ENCODE data around the gene KLF11.

The KLF11 gene

DNA sequence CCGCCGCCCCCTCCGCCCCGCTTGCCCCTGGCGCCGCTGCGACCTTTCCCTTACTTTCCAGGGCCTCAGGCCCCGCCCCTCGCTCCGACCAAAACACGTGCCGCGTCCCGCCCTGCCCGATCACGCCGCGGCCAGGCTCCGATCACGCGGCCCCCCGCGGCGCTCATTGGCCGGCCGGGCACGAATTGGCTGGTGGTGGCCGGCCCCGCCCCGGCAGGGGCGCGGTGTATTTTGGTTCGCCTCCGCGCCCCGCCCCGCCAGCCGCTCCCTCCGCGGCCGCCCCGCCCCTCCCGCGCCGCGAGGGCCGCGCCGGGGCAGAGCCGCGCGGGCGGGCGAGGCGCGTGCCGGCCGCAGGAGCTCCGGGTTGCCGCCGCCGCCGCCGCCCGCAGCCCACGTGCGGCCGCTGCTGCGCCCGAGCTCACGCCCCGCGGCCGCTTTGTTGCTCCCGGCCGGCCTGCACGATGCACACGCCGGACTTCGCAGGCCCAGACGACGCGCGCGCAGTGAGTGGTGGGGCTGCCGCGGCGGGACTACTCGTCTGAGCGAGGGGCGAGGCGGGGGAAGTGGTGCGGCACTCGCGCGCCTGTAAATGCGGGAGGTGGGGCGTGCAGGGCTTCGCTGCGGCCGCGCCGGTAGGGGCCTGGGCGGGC is at the start of gene KLF11:
Gene KLF11 (plus strand): TSS at position 295 of the 650 bp plus-strand sequence. CDS start 167 bp downstream, at position 462.
- H3K36me3 ChIP-seq (ENCODE audit: control insufficient read depth, insufficient read depth, low read length) = no peaks in the 10 kb centered on the region
- no peak for TF ChIP-seq CTCF (IDR thresholded peaks at IDR 0.05; ENCODE audit: insufficient read depth, low read length, poor library complexity, severe bottlenecking)
- H3K27me3 ChIP-seq (replicated peaks; ENCODE audit: control insufficient read depth, insufficient read depth, low read length) = no peaks in the 10 kb centered on the region; the same call in 1 of the 2 replicates
- no peak within 1 kb of the TSS; the same call in 1 of the 2 replicates for H3K4me3 ChIP-seq (replicated peaks; ENCODE audit: low read depth, low read length)
- DNase-seq (ENCODE audit: extremely low read depth, insufficient read length) = peak; percentile 69

GRCh38 chr2:9994462-9994861 is 48.9 kb upstream of the KLF11 start:
- no peak for TF ChIP-seq CTCF (IDR thresholded peaks at IDR 0.05; ENCODE audit: insufficient read depth, low read length, poor library complexity, severe bottlenecking)
- Histone ChIP-seq H3K36me3 (ENCODE audit: control insufficient read depth, insufficient read depth, low read length) (no peaks in the 10 kb centered on the region), H3K4me3 (replicated peaks; ENCODE audit: low read depth, low read length) (no peak overlapping the region), H3K27me3 (replicated peaks; ENCODE audit: control insufficient read depth, insufficient read depth, low read length) (no peaks in the 10 kb centered on the region)
- DNase-seq (ENCODE audit: extremely low read depth, insufficient read length) = no peak

GRCh38 chr2:9995059-9995458 is 48.3 kb upstream of the KLF11 start:
- Histone ChIP-seq H3K4me3 (replicated peaks; ENCODE audit: low read depth, low read length) (no peak overlapping the region), H3K27me3 (replicated peaks; ENCODE audit: control insufficient read depth, insufficient read depth, low read length) (no peaks in the 10 kb centered on the region), H3K36me3 (ENCODE audit: control insufficient read depth, insufficient read depth, low read length) (no peaks in the 10 kb centered on the region)
- no peak for TF ChIP-seq CTCF (IDR thresholded peaks at IDR 0.05; ENCODE audit: insufficient read depth, low read length, poor library complexity, severe bottlenecking)
- no peak for DNase-seq (ENCODE audit: extremely low read depth, insufficient read length)

DNA sequence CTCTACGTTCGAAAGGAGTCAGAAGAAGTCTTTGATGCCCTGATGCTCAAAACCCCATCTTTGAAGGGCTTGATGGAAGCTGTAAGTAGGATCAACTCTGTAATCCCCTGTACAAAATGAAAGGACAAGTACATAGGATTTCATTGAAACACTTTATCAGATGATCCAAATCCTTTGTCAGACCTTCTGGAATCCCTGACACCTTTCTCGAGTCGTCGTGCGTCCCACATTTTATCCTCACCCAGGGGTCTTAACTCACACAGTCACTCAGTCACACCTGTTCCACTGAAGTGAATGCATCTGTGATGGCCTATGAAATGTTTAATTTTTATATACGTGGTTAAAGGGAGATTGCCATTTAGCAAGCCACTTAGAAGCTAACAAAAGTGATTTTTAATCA is 47.0 kb upstream of the KLF11 start:
- DNase-seq (ENCODE audit: extremely low read depth, insufficient read length) = no peak
- Histone ChIP-seq H3K27me3 (replicated peaks; ENCODE audit: control insufficient read depth, insufficient read depth, low read length) (no peaks in the 10 kb centered on the region), H3K36me3 (ENCODE audit: control insufficient read depth, insufficient read depth, low read length) (no peaks in the 10 kb centered on the region; the same call in 1 of the 2 replicates), H3K4me3 (replicated peaks; ENCODE audit: low read depth, low read length) (no peak overlapping the region)
- TF ChIP-seq CTCF (IDR thresholded peaks at IDR 0.05; ENCODE audit: insufficient read depth, low read length, poor library complexity, severe bottlenecking) = no peak

DNA sequence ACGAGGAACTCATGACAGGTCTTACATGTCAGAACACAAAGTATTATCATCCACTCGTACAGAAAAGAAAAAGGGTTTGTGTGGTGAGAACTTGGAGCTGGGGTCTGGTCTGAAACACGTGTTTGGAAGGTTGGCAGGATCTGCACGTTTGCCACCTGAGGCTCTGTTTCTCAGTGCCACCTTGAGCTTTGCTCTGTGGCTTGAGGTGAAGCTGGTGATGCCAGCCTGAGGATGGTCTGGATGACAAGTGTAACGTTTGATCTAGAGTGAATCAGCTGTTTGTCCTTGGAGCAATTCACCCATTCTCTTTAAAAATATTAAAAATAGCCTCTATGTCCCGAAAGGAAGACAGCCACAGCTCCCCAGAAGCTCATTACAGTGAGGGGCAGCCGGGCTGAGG is 45.4 kb upstream of the KLF11 start:
- Histone ChIP-seq H3K27me3 (replicated peaks; ENCODE audit: control insufficient read depth, insufficient read depth, low read length) (no peaks in the 10 kb centered on the region), H3K36me3 (ENCODE audit: control insufficient read depth, insufficient read depth, low read length) (no peaks in the 10 kb centered on the region; the same call in 1 of the 2 replicates), H3K4me3 (replicated peaks; ENCODE audit: low read depth, low read length) (no peak overlapping the region)
- TF ChIP-seq CTCF (IDR thresholded peaks at IDR 0.05; ENCODE audit: insufficient read depth, low read length, poor library complexity, severe bottlenecking) = no peak
- no peak for DNase-seq (ENCODE audit: extremely low read depth, insufficient read length)

Data from GM06990 (cell line).